Ascending aorta (tissue), 2 donors: ENCODE data around the gene ST7. TPM values are rescaled to one million over a fixed set of nuclear protein-coding genes. Genes with fewer than 3 reads are reported as not detected.

ENCODE experiments used
- DNase-seq, 2 donors: peaks; one replicate each; pipeline ENCODE4 v3.0.0-alpha.2; 2019; ENCODE audit warnings: low spot score in 2 of 2
- H3K27ac ChIP-seq, 2 donors: fragments of 200-600 bp; sonication (generic); one replicate each; pipeline ENCODE4 v1.5.1; 2016 to 2017; ENCODE audit warnings: mild to moderate bottlenecking in 1 of 2
- H3K27me3 ChIP-seq: fragments of 200-600 bp; sonication (generic); one replicate; pipeline ENCODE4 v1.5.1; 2017
- H3K36me3 ChIP-seq, 2 donors: fragments of 200-600 bp; sonication (generic); one replicate each; pipeline ENCODE4 v1.5.1; 2016
- H3K4me1 ChIP-seq, 2 donors: fragments of 200-600 bp; sonication (generic); one replicate each; pipeline ENCODE4 v1.5.1; 2016 to 2017; ENCODE audit warnings: mild to moderate bottlenecking in 1 of 2
- H3K4me3 ChIP-seq, 2 donors: fragments of 200-600 bp; sonication (generic); one replicate each; pipeline ENCODE4 v1.5.1; 2016 to 2017; ENCODE audit warnings: mild to moderate bottlenecking in 1 of 2
- H3K9me3 ChIP-seq, 2 donors: fragments of 200-600 bp; sonication (generic); one replicate each; pipeline ENCODE4 v1.5.1; 2016
- CTCF ChIP-seq, 3 experiments: fragments of 200-600 bp in 2 of 3; fragments of 450-650 bp in 1 of 3; sonication (generic) in 2 of 3; IDR thresholded peaks; one replicate each; pipeline ENCODE4 v1.5.1; 2016 to 2019; ENCODE audit warnings: antibody characterized with exemption in 3 of 3, mild to moderate bottlenecking in 1 of 3, moderate library complexity in 1 of 3
- intact Hi-C: fragments of 100-400 bp; cut with DNase I; formaldehyde crosslinking; loops from one replicate; pipeline ENCODE4 v1.15.1; 2023
- total RNA-seq: library from RNA; depleted of rRNA; stranded (reverse); fragments of >200 nt; gene quantifications from one replicate; pipeline ENCODE4 v1.1.0, GENCODE V29; 2016

The ST7 gene
- total RNA-seq, 1 donor from 2014 or later = 19.2 TPM

GRCh38 chr7:117152213-117153007 is 199.1 kb downstream of the ST7 start:
- no peak for DNase-seq
- H3K4me1 ChIP-seq = peaks cover 0 to 2% of the 10 kb centered on the region in 2 donors
- H3K4me3 ChIP-seq = no peak overlapping the region

GRCh38 chr7:117153016-117153545 is 199.8 kb downstream of the ST7 start:
- no peaks in the 10 kb centered on the region for H3K9me3 ChIP-seq
- H3K4me1 ChIP-seq = peaks cover 0 to 6% of the 10 kb centered on the region in 2 donors
- no peaks in the 10 kb centered on the region for H3K36me3 ChIP-seq
- no peak overlapping the region for H3K27ac ChIP-seq
- no peaks in the 10 kb centered on the region for H3K27me3 ChIP-seq
- TF ChIP-seq CTCF (IDR thresholded peaks at IDR 0.05) = no peak
- DNase-seq = no peak
- H3K4me3 ChIP-seq = no peak overlapping the region
- intact Hi-C loops = no loop called here

More at GRCh38 chr7:117152213-117153007, 199.1 kb downstream of the ST7 start:
- H3K9me3 ChIP-seq = no peaks in the 10 kb centered on the region
- TF ChIP-seq CTCF (IDR thresholded peaks at IDR 0.05) = no peak
- H3K36me3 ChIP-seq = no peaks in the 10 kb centered on the region
- intact Hi-C loops = no loop called here
- no peaks in the 10 kb centered on the region for H3K27me3 ChIP-seq
- no peak overlapping the region for H3K27ac ChIP-seq

- no peak overlapping the region for H3K4me3 ChIP-seq
- intact Hi-C loops = no loop called here
These were observed 201.4 kb downstream of the ST7 start for GRCh38 chr7:117154721-117155120.

GRCh38 chr7:117155694-117156093 is 202.4 kb downstream of the ST7 start:
- H3K4me1 ChIP-seq = peaks cover 0 to 13% of the 10 kb centered on the region in 2 donors
- no peaks in the 10 kb centered on the region for H3K36me3 ChIP-seq
- H3K27me3 ChIP-seq = no peaks in the 10 kb centered on the region
- DNase-seq = no peak
- intact Hi-C loops = no loop called here
- TF ChIP-seq CTCF (IDR thresholded peaks at IDR 0.05) = no peak
- no peak overlapping the region for H3K27ac ChIP-seq
- no peak overlapping the region for H3K4me3 ChIP-seq
- H3K9me3 ChIP-seq = no peaks in the 10 kb centered on the region

More at GRCh38 chr7:117154721-117155120, 201.4 kb downstream of the ST7 start:
- Histone ChIP-seq H3K27ac (no peak overlapping the region), H3K36me3 (no peaks in the 10 kb centered on the region), H3K4me1 (peaks cover 0 to 13% of the 10 kb centered on the region in 2 donors), H3K9me3 (no peaks in the 10 kb centered on the region), H3K27me3 (no peaks in the 10 kb centered on the region)
- TF ChIP-seq CTCF (IDR thresholded peaks at IDR 0.05) = no peak
- no peak for DNase-seq

- Histone ChIP-seq H3K27me3 (no peaks in the 10 kb centered on the region), H3K27ac (peak overlapping the region; percentile 42 to 48), H3K9me3 (no peaks in the 10 kb centered on the region), H3K4me1 (peaks cover 0 to 13% of the 10 kb centered on the region in 2 donors), H3K4me3 (no peak overlapping the region), H3K36me3 (no peaks in the 10 kb centered on the region)
- peak in 1 of 3 experiments; percentile 15 for TF ChIP-seq CTCF (IDR thresholded peaks at IDR 0.05)
- intact Hi-C loops = no loop called here
- peak in 1 of 2 donors; percentile 82 for DNase-seq
These were observed 204.2 kb downstream of the ST7 start for GRCh38 chr7:117157241-117158209.
